Neutrophil (primary cell): Measurements from ENCODE around the gene NAGS.

Experiments
- H3K27ac ChIP-seq: fragments of 200-600 bp; sonication (generic); 2 replicates; pipeline ENCODE4 v1.5.1; 2016; ENCODE audit warnings: mild to moderate bottlenecking, moderate library complexity
- H3K27me3 ChIP-seq: fragments of 200-600 bp; sonication (generic); 2 replicates; pipeline ENCODE4 v1.6.0; 2016; ENCODE audit warnings: mild to moderate bottlenecking
- H3K36me3 ChIP-seq: fragments of 200-600 bp; sonication (generic); 2 replicates; pipeline ENCODE4 v1.5.1; 2017
- H3K4me1 ChIP-seq, 2 experiments: fragments of 200-600 bp in 1 of 2; sonication (generic) in 1 of 2; 1 replicate in 1 of 2; 2 replicates in 1 of 2; pipeline versions ENCODE4 v1.5.1 to v1.6.1; 2013 to 2016; ENCODE audit warnings: low read depth in 1 of 2, low read length in 1 of 2, mild to moderate bottlenecking in 1 of 2, moderate library complexity in 1 of 2; ENCODE audit not compliant: control insufficient read depth in 1 of 2, insufficient read depth in 1 of 2
- H3K4me3 ChIP-seq, 2 experiments: fragments of 200-600 bp in 1 of 2; sonication (generic) in 1 of 2; 1 replicate in 1 of 2; 2 replicates in 1 of 2; pipeline ENCODE4 v1.5.1; 2013 to 2016; ENCODE audit warnings: low read depth in 1 of 2, low read length in 1 of 2, mild to moderate bottlenecking in 1 of 2, moderate library complexity in 1 of 2
- H3K9me3 ChIP-seq: fragments of 200-600 bp; sonication (generic); 2 replicates; pipeline ENCODE4 v1.5.1; 2016
- CTCF ChIP-seq: fragments of 200-600 bp; sonication (generic); IDR thresholded peaks from 2 replicates; pipeline ENCODE4 v1.5.1; 2016; ENCODE audit warnings: antibody characterized with exemption

NAGS gene

DNA sequence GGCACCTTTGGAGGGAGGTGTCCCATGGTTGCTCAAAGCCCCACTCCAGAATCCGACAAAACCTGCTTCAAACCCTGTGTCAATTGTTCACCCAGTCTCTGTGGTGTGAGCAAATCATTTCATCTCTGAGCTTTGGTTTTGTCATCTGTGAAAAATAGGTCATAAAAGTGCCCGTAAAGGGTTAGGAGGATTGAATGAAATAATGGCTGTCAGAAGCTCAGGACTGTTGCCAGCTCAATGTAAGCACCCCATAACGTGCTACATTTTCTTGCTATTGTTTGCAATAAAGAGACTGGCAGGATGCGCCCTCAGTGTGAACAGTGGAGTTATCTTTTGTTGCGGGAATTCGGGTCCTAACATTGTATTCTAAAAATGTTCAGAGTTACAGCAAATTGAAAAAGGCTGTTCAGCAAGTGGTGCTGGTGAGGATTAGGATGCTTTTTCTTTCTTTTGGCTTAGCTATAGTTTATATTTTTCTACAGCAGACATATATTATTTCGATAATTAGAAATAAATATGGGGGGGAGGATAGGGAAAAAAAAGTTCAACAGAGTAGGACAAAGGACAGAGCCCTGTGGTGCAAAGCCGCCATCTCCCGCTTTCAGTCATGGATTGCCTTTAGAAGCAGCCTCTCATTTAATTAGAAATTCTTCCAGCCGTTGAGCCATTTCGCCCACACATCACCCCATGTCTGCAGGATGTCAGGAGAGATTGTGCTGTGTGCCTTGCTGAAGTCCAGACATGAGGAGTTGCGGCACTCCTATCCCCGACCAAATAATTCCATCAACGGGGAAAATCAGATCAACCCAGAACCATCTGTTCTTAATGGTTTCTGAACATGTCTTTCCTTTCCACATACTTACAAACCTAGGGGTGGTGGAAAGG is 29.8 kb upstream of the NAGS start:
- Histone ChIP-seq H3K36me3 (no peaks in the 10 kb centered on the region), H3K4me3 (no peak overlapping the region), H3K4me1 (no peaks in the 10 kb centered on the region), H3K27ac (no peak overlapping the region), H3K27me3 (peaks cover 46% of the 10 kb centered on the region), H3K9me3 (no peaks in the 10 kb centered on the region)
- TF ChIP-seq CTCF: no peak

DNA sequence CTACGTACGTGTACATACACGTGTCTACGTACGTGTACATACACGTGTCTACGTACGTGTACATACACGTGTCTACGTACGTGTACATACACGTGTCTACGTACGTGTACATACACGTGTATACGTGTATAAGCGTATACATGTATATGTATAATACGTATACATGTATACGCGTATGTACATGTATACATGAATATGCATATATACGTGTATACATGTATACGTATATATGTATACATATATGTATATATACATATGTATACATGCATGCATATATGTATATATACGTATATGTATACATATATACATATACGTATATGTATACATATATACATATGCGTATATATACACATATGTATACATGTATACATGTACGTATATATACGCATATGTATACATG is 28.5 kb upstream of the NAGS start:
- Histone ChIP-seq H3K27me3 (peaks cover 57% of the 10 kb centered on the region), H3K36me3 (no peaks in the 10 kb centered on the region), H3K4me1 (no peaks in the 10 kb centered on the region), H3K4me3 (no peak overlapping the region), H3K9me3 (no peaks in the 10 kb centered on the region), H3K27ac (no peak overlapping the region)
- TF ChIP-seq CTCF: no peak

DNA sequence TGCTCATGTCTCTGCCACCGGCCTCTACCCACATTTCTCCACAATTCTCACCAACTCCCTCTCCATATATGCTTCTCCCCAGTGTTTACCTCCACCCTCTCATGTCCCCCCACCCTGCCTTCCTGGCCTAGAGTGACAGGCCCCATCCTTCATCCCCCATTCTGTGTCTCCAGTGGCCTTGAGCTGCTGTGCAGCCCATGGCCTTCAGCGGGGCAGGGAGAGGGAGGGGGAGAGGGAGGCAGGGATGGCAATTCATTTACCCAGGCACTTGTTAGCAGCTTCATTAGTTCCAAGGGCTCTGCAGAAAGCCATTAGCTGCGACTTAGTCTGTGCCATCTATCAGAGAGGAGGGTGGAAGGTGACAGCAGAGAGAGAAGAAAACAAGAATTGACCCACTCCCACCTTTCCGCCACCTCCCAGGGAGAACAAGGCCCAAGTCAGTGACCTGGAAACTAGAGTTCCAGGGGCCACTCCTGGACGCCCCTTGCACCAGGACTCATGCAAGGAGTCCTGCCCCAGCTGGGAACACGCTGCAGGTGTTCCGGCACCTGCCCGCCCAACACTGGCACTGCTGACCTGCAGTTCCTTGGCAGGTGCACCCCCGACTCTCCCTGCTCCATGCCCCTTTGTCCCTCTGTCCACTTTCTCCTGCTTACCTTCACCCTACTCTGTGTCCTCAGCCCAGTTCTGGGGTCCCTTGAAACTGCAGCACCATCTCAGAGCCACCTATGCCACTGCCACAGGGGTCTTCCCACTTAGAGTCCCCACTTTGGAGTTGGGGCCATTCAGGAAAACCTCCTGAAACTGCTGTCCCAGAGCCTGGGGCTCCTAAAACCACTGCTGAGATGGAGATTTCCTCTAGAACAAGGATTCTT is 27.2 kb upstream of the NAGS start:
- H3K4me3 ChIP-seq: no peak overlapping the region
- H3K27ac ChIP-seq: no peak overlapping the region
- peaks cover 70% of the 10 kb centered on the region for H3K27me3 ChIP-seq
- H3K9me3 ChIP-seq: no peaks in the 10 kb centered on the region
- no peak for TF ChIP-seq CTCF
- no peaks in the 10 kb centered on the region for H3K4me1 ChIP-seq
- no peaks in the 10 kb centered on the region for H3K36me3 ChIP-seq

GRCh38 chr17:43978078-43978477 is 26.3 kb upstream of the NAGS start:
- Histone ChIP-seq H3K4me3 (no peak overlapping the region), H3K27ac (no peak overlapping the region), H3K9me3 (no peaks in the 10 kb centered on the region), H3K27me3 (peaks cover 75% of the 10 kb centered on the region), H3K36me3 (no peaks in the 10 kb centered on the region), H3K4me1 (no peaks in the 10 kb centered on the region)
- TF ChIP-seq CTCF: no peak

DNA sequence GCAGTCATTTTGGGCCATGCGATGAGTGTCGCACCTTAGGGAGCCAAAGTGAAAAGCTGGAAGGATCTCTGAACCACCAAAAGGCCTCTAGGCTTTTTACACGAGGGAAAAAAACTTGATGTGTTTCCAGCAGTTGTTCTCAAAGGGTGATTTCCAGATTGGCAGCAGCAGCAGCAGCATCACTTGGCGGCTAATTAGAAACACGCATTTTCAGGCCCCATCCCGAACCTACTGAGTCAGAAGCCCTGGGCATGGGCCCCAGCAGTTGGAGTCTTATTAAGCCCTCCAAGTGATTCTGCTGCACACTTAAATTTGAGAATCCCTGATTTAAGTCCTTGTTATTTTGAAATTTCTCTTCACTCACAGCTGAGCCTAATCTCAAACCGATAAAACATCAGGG is 25.4 kb upstream of the NAGS start:
- no peak for TF ChIP-seq CTCF
- H3K36me3 ChIP-seq: no peaks in the 10 kb centered on the region
- H3K4me3 ChIP-seq: no peak overlapping the region
- no peak overlapping the region for H3K27ac ChIP-seq
- H3K4me1 ChIP-seq: peaks cover 3 to 5% of the 10 kb centered on the region in 2 experiments
- peaks cover 75% of the 10 kb centered on the region for H3K27me3 ChIP-seq
- H3K9me3 ChIP-seq: no peaks in the 10 kb centered on the region
